Measurements from ENCODE around the gene TIGD6. TPM values are rescaled to one million over a fixed set of nuclear protein-coding genes. Genes with fewer than 3 reads are reported as not detected.

Gene TIGD6
- total and polyA plus RNA-seq, 9 of the 15 experiments (the other 6 are each of a cell fraction or from before 2014, with no cell fraction given), result 1.8 to 6.3 (median 3.9) TPM

- TF ChIP-seq REST (IDR thresholded peaks at IDR 0.05; ENCODE audit: borderline replicate concordance) (no peak), REST (CRISPR knock-in tag; IDR thresholded peaks at IDR 0.05; ENCODE audit: low read depth) (no peak), ZNF766 (CRISPR knock-in tag; conservative IDR thresholded peaks at IDR 0.05) (0 out of 2 replicates have a peak, but pooled peaks have one; percentile 24), HNRNPLL (IDR thresholded peaks at IDR 0.05; ENCODE audit: low read depth, low read length, poor library complexity, severe bottlenecking) (no peak), MTA2 (IDR thresholded peaks at IDR 0.05; ENCODE audit: low read depth) (no peak), ID3 (CRISPR knock-in tag; IDR thresholded peaks at IDR 0.05) (no peak), ID3 (tag; IDR thresholded peaks at IDR 0.05) (no peak), RAD21 (CRISPR knock-in tag; conservative IDR thresholded peaks at IDR 0.05 in 1 of 2, IDR thresholded peaks at IDR 0.05 in 1 of 2) (no peak), PREB (CRISPR knock-in tag; IDR thresholded peaks at IDR 0.05) (no peak), POLR3G (IDR thresholded peaks at IDR 0.05; ENCODE audit: extremely low read depth, insufficient read length, insufficient replicate concordance) (no peak), NCOR1 (IDR thresholded peaks at IDR 0.05) (no peak), NFXL1 (CRISPR knock-in tag; IDR thresholded peaks at IDR 0.05) (no peak), SUPT5H (IDR thresholded peaks at IDR 0.05) (no peak), BACH1 (tag; IDR thresholded peaks at IDR 0.05) (no peak), ZNF174 (CRISPR knock-in tag; IDR thresholded peaks at IDR 0.05) (no peak), CBFA2T2 (conservative IDR thresholded peaks at IDR 0.05) (0 out of 2 replicates have a peak, but pooled peaks have one; percentile 7), TCF3 (CRISPR knock-in tag; IDR thresholded peaks at IDR 0.05) (no peak), YY1 (IDR thresholded peaks at IDR 0.05; ENCODE audit: borderline replicate concordance in 1 of 3, control insufficient read depth in 1 of 3, extremely low read depth in 1 of 3, insufficient read depth in 3 of 3, insufficient read length in 1 of 3, insufficient replicate concordance in 2 of 3, low read depth in 1 of 3, low read length in 2 of 3) (no peak), CBFA2T3 (IDR thresholded peaks at IDR 0.05) (peak; percentile 39; the same call in 1 of the 2 replicates), NBN (IDR thresholded peaks at IDR 0.05; ENCODE audit: low read depth) (no peak)
Observed at GRCh38 chr5:149953436-149954121, 46.9 kb downstream of the TIGD6 start (continued).
